Esophagus muscularis mucosa (tissue), 4 donors: ENCODE results near the gene KCNK2. TPM values are rescaled to one million over a fixed set of nuclear protein-coding genes. Genes with fewer than 3 reads are reported as not detected.
"Not testable (repeated sequence)": the region's sequence is repeated elsewhere in the genome, so short reads cannot be mapped to it uniquely, and the experiment has no call there.

Experiments used
- DNase-seq: peaks from one replicate; pipeline ENCODE4 v3.0.0-alpha.2; 2017; ENCODE audit errors: extremely low spot score
- H3K27ac ChIP-seq, 4 donors: fragments of 200-600 bp; sonication (generic); replicated peaks in 1 of 4; 1 replicate in 3 of 4; 2 replicates in 1 of 4; pipeline ENCODE4 v1.5.1; 2016 to 2019; ENCODE audit warnings: mild to moderate bottlenecking in 1 of 4
- H3K27me3 ChIP-seq, 4 donors: fragments of 200-600 bp; sonication (generic); one replicate each; pipeline versions ENCODE4 v1.5.1 to v1.6.0; 2016 to 2019
- H3K36me3 ChIP-seq, 4 donors: fragments of 200-600 bp; sonication (generic); one replicate each; pipeline ENCODE4 v1.5.1; 2016 to 2019
- H3K4me1 ChIP-seq, 4 donors: fragments of 200-600 bp; sonication (generic); one replicate each; pipeline ENCODE4 v1.5.1; 2016 to 2019
- H3K4me3 ChIP-seq, 4 donors: fragments of 200-600 bp; sonication (generic); 1 replicate in 2 of 4; 2 replicates in 2 of 4; pipeline ENCODE4 v1.5.1; 2016 to 2019; ENCODE audit warnings: mild to moderate bottlenecking in 4 of 4, moderate library complexity in 1 of 4
- H3K9me3 ChIP-seq, 4 donors: fragments of 200-600 bp; sonication (generic); 1 replicate in 3 of 4; 2 replicates in 1 of 4; pipeline ENCODE4 v1.5.1; 2016 to 2019
- CTCF ChIP-seq, 3 experiments: fragments of 200-600 bp in 2 of 3; fragments of 450-650 bp in 1 of 3; sonication (generic) in 2 of 3; IDR thresholded peaks; one replicate each; pipeline ENCODE4 v1.5.1; 2017 to 2019; ENCODE audit warnings: antibody characterized with exemption in 3 of 3, mild to moderate bottlenecking in 2 of 3, moderate library complexity in 1 of 3
- EP300 ChIP-seq: sonication (generic); formaldehyde crosslinking; IDR thresholded peaks from one replicate; pipeline ENCODE4 v1.6.1; 2017; ENCODE audit warnings: antibody characterized with exemption
- POLR2A ChIP-seq: fragments of 450-650 bp; IDR thresholded peaks from one replicate; pipeline ENCODE4 v1.6.1; 2017; ENCODE audit warnings: antibody characterized with exemption, moderate library complexity, mild to moderate bottlenecking, low read depth
- POLR2AphosphoS5 ChIP-seq, 2 donors: sonication (generic); formaldehyde crosslinking; IDR thresholded peaks; one replicate each; pipeline ENCODE4 v1.6.1; 2017; ENCODE audit warnings: antibody characterized with exemption in 2 of 2
- WGBS: methylation state at CpG from one replicate; pipeline ENCODE4 v1.1.5; 2018; 5-methylcytosine and 5-hydroxymethylcytosine counted together
- intact Hi-C: fragments of 100-400 bp; cut with DNase I; formaldehyde crosslinking; loops from one replicate; pipeline ENCODE4 v1.15.1; 2023
- total RNA-seq, 4 donors: library from RNA; depleted of rRNA; stranded (reverse); fragments of >200 nt; gene quantifications; one replicate each; pipeline versions ENCODE4 v1.1.0 to v1.2.1, GENCODE V29; 2016

The KCNK2 gene
- total RNA-seq, 4 donors from 2014 or later = 0.57 to 3.3 (median 2.8) TPM

GRCh38 chr1:215151841-215152549, 69.5 kb downstream of the KCNK2 start:
- TF ChIP-seq EP300 (no peak), POLR2A (no peak), POLR2AphosphoS5 (IDR thresholded peaks at IDR 0.05) (no peak), CTCF (IDR thresholded peaks at IDR 0.05) (no peak)
- intact Hi-C loops = no loop called here
- Histone ChIP-seq H3K27ac (no peak overlapping the region), H3K4me3 (no peak overlapping the region), H3K9me3 (no peaks in the 10 kb centered on the region), H3K36me3 (no peaks in the 10 kb centered on the region), H3K4me1 (no peaks in the 10 kb centered on the region), H3K27me3 (no peaks in the 10 kb centered on the region)
- WGBS = 74% methylated on average over 2 of the region's 2 CpGs
- DNase-seq = no peak

GRCh38 chr1:215156232-215156631, 73.7 kb downstream of the KCNK2 start:
- Histone ChIP-seq H3K9me3 (no peaks in the 10 kb centered on the region), H3K36me3 (no peaks in the 10 kb centered on the region), H3K27me3 (no peaks in the 10 kb centered on the region), H3K4me1 (no peaks in the 10 kb centered on the region), H3K27ac (no peak overlapping the region), H3K4me3 (no peak overlapping the region)
- DNase-seq = no peak
- intact Hi-C loops = no loop called here
- 55% methylated on average over 1 of the region's 1 CpG for WGBS
- TF ChIP-seq POLR2AphosphoS5 (IDR thresholded peaks at IDR 0.05) (no peak), CTCF (IDR thresholded peaks at IDR 0.05) (no peak), POLR2A (no peak), EP300 (no peak)

- no peaks in the 10 kb centered on the region for H3K9me3 ChIP-seq
- H3K27ac ChIP-seq = no peak overlapping the region
- no peak overlapping the region for H3K4me3 ChIP-seq
- H3K36me3 ChIP-seq = no peaks in the 10 kb centered on the region
- DNase-seq = no peak
- TF ChIP-seq POLR2AphosphoS5 (IDR thresholded peaks at IDR 0.05) (no peak), EP300 (no peak), POLR2A (no peak), CTCF (IDR thresholded peaks at IDR 0.05) (no peak)
- intact Hi-C loops = no loop called here
- WGBS = 70% methylated on average over 1 of the region's 1 CpG
- no peaks in the 10 kb centered on the region for H3K4me1 ChIP-seq
- H3K27me3 ChIP-seq = no peaks in the 10 kb centered on the region
Observed at GRCh38 chr1:215160351-215160750, 77.8 kb downstream of the KCNK2 start.

GRCh38 chr1:215163144-215163543, 80.6 kb downstream of the KCNK2 start:
- H3K27me3 ChIP-seq, H3K9me3 ChIP-seq, H3K36me3 ChIP-seq, H3K27ac ChIP-seq, DNase-seq, H3K4me3 ChIP-seq, H3K4me1 ChIP-seq, intact Hi-C loops: not testable (repeated sequence)
- 87% methylated on average over 4 of the region's 4 CpGs for WGBS

- no peak for DNase-seq
- WGBS = 74% methylated on average over 3 of the region's 3 CpGs
- Histone ChIP-seq H3K27me3 (no peaks in the 10 kb centered on the region), H3K4me3 (no peak overlapping the region), H3K36me3 (no peaks in the 10 kb centered on the region), H3K4me1 (no peaks in the 10 kb centered on the region), H3K27ac (no peak overlapping the region), H3K9me3 (peaks cover 0 to 5% (median 0%) of the 10 kb centered on the region in 4 donors)
- intact Hi-C loops = no loop called here
- no peak for TF ChIP-seq EP300
- no peak for TF ChIP-seq CTCF (IDR thresholded peaks at IDR 0.05)
- no peak for TF ChIP-seq POLR2AphosphoS5 (IDR thresholded peaks at IDR 0.05)
- no peak for TF ChIP-seq POLR2A
Observed at GRCh38 chr1:215166886-215167285, 84.3 kb downstream of the KCNK2 start.
